Right cardiac atrium (tissue), 5 donors: Measurements from ENCODE around the gene CNKSR2. TPM values are rescaled to one million over a fixed set of nuclear protein-coding genes. Genes with fewer than 3 reads are reported as not detected.

ENCODE experiments used
- ATAC-seq, 2 donors: fragments of 200-7000 bp; cut with Tn5 transposase; one replicate each; pipeline versions ENCODE4 v1.8.0 to v1.9.1; 2020; ENCODE audit warnings: moderate library complexity in 2 of 2, mild to moderate bottlenecking in 1 of 2
- DNase-seq, 3 donors: peaks; one replicate each; pipeline ENCODE4 v3.0.0-alpha.2; 2020
- H3K27ac ChIP-seq: one replicate; pipeline ENCODE4 v1.5.1; 2013; ENCODE audit warnings: mild to moderate bottlenecking, low read length, control low read depth, moderate library complexity
- H3K27me3 ChIP-seq: one replicate; pipeline ENCODE4 v1.6.1; 2013; ENCODE audit not compliant: control insufficient read depth, insufficient read depth
- H3K4me1 ChIP-seq: one replicate; pipeline ENCODE4 v1.6.1; 2013; ENCODE audit warnings: low read length; ENCODE audit not compliant: control insufficient read depth, insufficient read depth
- H3K4me3 ChIP-seq: one replicate; pipeline ENCODE4 v1.5.1; 2013; ENCODE audit warnings: low read length, control low read depth
- H3K9me3 ChIP-seq: one replicate; pipeline ENCODE4 v1.6.1; 2013; ENCODE audit warnings: low read length; ENCODE audit not compliant: control insufficient read depth
- whole genome bisulfite sequencing: extraction: QIAGEN DNeasy Blood & Tissue Kit; methylation state at CpG from one replicate; pipeline ENCODE4 v1.1.7; 2013; 5-methylcytosine and 5-hydroxymethylcytosine counted together
- intact Hi-C, 4 donors: fragments of 100-400 bp; cut with DNase I; formaldehyde crosslinking; loops; one replicate each; pipeline versions ENCODE4 v1.11.0 to v1.14.0; 2022 to 2023
- long read RNA-seq, 4 donors: library from polyadenylated mRNA; unstranded; transcript quantifications; one replicate each; pipeline ENCODE4 v2.0.0, GENCODE V29; 2020 to 2021
- polyA plus RNA-seq: library from polyadenylated mRNA; stranded (reverse); fragments of 200-250 nt; gene quantifications from one replicate; pipeline ENCODE4 v1.2.3, GENCODE V29; 2013
- total RNA-seq, 4 donors: library from RNA; stranded (reverse); fragmentation: NEBNext Ultra II Directional; extraction: Animal tissue kit (Norgen Biotek cat#: 25700); gene quantifications; one replicate each; pipeline ENCODE4 v1.2.1, GENCODE V29; 2021
- donor health status: healthy with polysubstance abuse.
- donor health status: DM: no; HTN: yes; CAD: no.
- donor health status: DM: no; HTN: no; CAD: no.
- donor health status: DM: no; HTN: yes; CAD: no; lungs with severe emphysema.
- donor health status: DM: yes; HTN: yes; CAD: no.

The CNKSR2 gene
- total RNA-seq (1 to 10 TPM in 1 of 4 donors, under 1 TPM in 3; 0.39 to 1.1 (median 0.65) TPM), polyA plus RNA-seq (0.38 TPM)
- long read RNA-seq, donor 1, partial matches to known transcripts = 7 of 8 reads
- long read RNA-seq, donor 1, other reads (novel, unspliced or antisense) = 0 of 8 reads
- long read RNA-seq, donor 2 = 0 reads
- long read RNA-seq, donor 3, partial matches to known transcripts = 2 of 10 reads
- long read RNA-seq, donor 3, other reads (novel, unspliced or antisense) = 8 of 10 reads
- long read RNA-seq, donor 4, partial matches to known transcripts = 1 of 1 reads
- long read RNA-seq, donor 4, other reads (novel, unspliced or antisense) = 0 of 1 reads

DNA sequence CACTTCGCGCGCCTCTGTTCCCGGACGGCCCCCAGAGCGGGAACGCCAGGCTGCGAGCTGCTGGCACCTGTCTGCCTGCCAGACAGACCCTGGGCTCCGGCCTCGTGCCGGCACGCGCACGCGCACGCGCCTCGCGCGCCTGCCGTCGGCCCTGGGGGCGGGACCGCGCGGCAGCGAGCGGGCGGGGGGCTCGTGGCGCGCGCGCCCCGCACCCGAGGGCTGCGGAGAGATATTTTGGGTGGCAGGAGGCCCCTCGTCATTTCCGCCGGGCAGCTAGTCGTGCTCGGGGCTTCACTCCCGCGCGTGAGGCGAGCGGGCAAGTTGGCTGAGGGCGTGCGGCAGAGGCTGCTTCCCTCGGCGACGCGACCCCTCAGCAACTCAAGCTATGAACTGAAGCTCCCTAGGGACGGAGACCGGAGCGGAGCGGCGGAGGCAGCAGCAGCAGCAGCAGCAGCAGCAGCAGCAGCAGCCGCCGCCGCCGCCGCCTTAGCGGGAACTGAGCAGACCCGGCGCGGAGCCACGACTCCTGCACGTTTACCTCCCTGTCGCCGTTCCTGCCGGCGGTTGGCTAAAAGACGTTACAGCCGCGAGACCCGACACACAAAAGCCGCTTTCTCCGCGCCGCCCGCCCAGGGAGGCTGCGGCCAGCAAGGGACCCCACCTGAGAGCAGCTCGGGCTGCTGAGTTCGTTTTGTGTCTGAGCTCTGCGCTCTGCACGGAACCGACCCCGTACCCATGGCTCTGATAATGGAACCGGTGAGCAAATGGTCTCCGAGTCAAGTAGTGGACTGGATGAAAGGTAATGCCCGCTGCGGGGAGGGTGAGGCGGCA is at the start of gene CNKSR2:
CNKSR2 (plus strand) TSS at position 256 of the 831 bp plus-strand sequence; CDS start at position 736, 480 bp downstream.
- ATAC-seq (peak; percentile 64 to 87), DNase-seq (peak; percentile 22 to 77 (median 59))
- Histone ChIP-seq H3K27me3 (no peaks in the 10 kb centered on the region), H3K9me3 (no peaks in the 10 kb centered on the region), H3K27ac (no peak within 1 kb of the TSS), H3K4me3 (peak within 1 kb of the TSS; percentile 54), H3K4me1 (no peaks in the 10 kb centered on the region)
- intact Hi-C loops = no loop called here
- WGBS = under 1% methylated on average over 94 of the region's 94 CpGs

GRCh38 chrX:21354725-21355124 is 19.5 kb upstream of the CNKSR2 start:
- intact Hi-C loops = no loop called here
- DNase-seq (no peak), ATAC-seq (no peak)
- no peaks in the 10 kb centered on the region for H3K4me1 ChIP-seq
- no peaks in the 10 kb centered on the region for H3K27me3 ChIP-seq
- H3K27ac ChIP-seq = no peak overlapping the region
- no peaks in the 10 kb centered on the region for H3K9me3 ChIP-seq
- no peak overlapping the region for H3K4me3 ChIP-seq
- 78% methylated on average over 4 of the region's 4 CpGs for WGBS

DNA sequence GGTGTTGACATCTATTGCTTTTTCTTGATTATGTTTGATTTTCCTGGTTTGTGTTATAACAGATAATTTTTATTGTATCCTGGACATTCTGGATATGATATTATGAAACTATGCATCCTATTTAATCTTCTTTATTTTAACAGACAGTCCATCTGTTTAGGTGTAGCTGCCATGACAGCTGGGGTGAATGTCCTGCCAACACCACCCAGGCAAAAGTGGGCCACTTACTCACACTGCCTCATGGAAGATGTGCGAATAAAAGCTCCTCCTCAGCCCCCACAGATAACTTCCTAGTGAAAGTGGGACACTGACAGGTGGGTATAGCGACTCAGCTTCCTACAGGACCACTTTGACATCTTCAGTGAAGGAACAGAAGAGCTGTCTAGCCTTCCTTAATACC is 18.4 kb upstream of the CNKSR2 start:
- DNase-seq = no peak
- Histone ChIP-seq H3K4me1 (no peaks in the 10 kb centered on the region), H3K27me3 (no peaks in the 10 kb centered on the region), H3K27ac (no peak overlapping the region), H3K9me3 (no peaks in the 10 kb centered on the region), H3K4me3 (no peak overlapping the region)
- intact Hi-C loops = no loop called here
- WGBS = 64% methylated on average over 2 of the region's 2 CpGs
- no peak for ATAC-seq

DNA sequence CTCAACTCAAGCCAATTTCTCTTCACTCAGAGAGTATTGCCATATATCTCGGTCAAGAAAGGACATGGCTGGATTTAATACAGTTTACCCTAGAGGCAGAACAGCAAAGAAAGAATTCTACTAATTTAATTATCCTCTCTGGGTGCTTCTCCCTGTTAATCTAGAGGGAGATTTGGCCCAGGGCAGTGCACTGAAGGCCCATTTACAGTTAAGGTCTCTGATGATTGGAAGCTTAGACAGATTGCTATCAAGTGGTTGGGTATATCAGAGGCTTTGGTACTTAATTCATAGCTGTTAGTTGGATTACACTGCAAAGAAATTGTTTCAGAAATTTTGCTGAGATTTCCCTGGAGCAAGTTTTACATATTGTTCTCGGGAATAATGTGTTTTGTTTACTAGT is 4.6 kb upstream of the CNKSR2 start:
- Histone ChIP-seq H3K27me3 (no peaks in the 10 kb centered on the region), H3K4me1 (no peaks in the 10 kb centered on the region), H3K4me3 (no peak overlapping the region), H3K27ac (no peak overlapping the region), H3K9me3 (no peaks in the 10 kb centered on the region)
- DNase-seq = no peak
- intact Hi-C loops = no loop called here
- 63% methylated on average over 2 of the region's 2 CpGs for WGBS
- ATAC-seq = no peak

DNA sequence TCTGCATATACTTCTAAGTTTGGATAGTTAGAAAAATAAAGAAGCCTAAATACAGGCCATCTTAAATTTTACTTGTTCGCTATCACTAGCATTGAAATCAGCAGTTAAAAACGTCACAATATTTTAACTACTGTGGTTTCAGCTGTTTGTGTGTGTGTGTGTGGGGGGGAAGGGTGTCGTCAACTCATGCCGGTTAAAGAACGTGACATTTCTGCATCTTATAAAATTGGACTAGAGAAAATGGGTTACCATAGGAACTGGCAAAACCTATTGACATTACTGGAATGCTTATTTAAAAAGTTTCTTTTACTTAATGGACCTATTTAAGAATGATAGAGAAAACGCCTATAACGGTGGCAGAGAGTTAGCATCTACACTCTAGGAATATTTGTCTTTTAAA is 1.2 kb upstream of the CNKSR2 start:
- Histone ChIP-seq H3K27ac (no peak overlapping the region), H3K27me3 (no peaks in the 10 kb centered on the region), H3K4me1 (no peaks in the 10 kb centered on the region), H3K4me3 (no peak overlapping the region), H3K9me3 (no peaks in the 10 kb centered on the region)
- no peak for ATAC-seq
- no peak for DNase-seq
- WGBS = 52% methylated on average over 7 of the region's 7 CpGs
- intact Hi-C loops = no loop called here

DNA sequence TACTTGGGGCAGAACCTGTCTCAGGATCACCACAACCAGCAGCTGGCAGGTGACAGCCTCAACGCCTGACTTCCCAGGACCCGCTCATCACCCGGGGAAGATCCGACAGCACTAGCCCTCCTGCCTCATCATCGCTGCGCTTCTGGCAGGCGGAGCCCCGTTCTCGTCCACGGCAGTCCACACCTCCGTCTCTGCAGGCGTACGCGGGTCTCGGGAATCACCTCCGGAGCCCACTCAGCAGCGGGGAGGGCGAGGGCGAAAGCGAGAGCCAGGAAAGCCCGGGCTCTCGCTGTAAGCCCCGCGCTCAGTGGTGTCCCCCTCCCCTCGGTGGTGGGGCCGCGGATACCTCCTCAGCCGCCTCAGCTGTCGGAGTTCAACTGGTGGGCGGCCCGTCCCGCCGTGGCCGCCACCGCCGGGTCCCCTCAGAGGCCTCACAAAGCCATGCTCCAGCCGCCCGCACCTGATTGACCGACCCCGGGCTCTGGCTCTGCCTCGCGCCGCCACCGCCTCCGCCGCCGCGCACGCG is 518 bp upstream of the CNKSR2 start:
- intact Hi-C loops = no loop called here
- no peaks in the 10 kb centered on the region for H3K9me3 ChIP-seq
- peak; percentile 36 to 83 (median 49) for DNase-seq
- H3K27me3 ChIP-seq = no peaks in the 10 kb centered on the region
- 1% methylated on average over 45 of the region's 50 CpGs for WGBS
- H3K27ac ChIP-seq = no peak overlapping the region
- peak overlapping the region; percentile 54 for H3K4me3 ChIP-seq
- no peaks in the 10 kb centered on the region for H3K4me1 ChIP-seq
- ATAC-seq = peak; percentile 14 to 34

GRCh38 chrX:21374994-21375707 is 933 bp downstream of the CNKSR2 start:
- Histone ChIP-seq H3K9me3 (no peaks in the 10 kb centered on the region), H3K4me3 (peak overlapping the region; percentile 54), H3K27me3 (no peaks in the 10 kb centered on the region), H3K27ac (no peak overlapping the region), H3K4me1 (no peaks in the 10 kb centered on the region)
- WGBS = 1% methylated on average over 39 of the region's 46 CpGs
- peak in 1 of 2 donors; percentile 25 for ATAC-seq
- intact Hi-C loops = no loop called here
- DNase-seq = peak in 2 of 3 donors; percentile 36 to 50

- Histone ChIP-seq H3K27me3 (no peaks in the 10 kb centered on the region), H3K4me3 (no peak overlapping the region)
These were observed 1.4 kb downstream of the CNKSR2 start for GRCh38 chrX:21375708-21376009.

GRCh38 chrX:21376636-21377035 is 2.4 kb downstream of the CNKSR2 start:
- WGBS = 83% methylated on average over 2 of the region's 2 CpGs
- H3K27ac ChIP-seq = no peak overlapping the region
- no peak for DNase-seq
- intact Hi-C loops = no loop called here
- H3K4me1 ChIP-seq = no peaks in the 10 kb centered on the region
- H3K9me3 ChIP-seq = no peaks in the 10 kb centered on the region
- no peak overlapping the region for H3K4me3 ChIP-seq
- ATAC-seq = no peak
- no peaks in the 10 kb centered on the region for H3K27me3 ChIP-seq

More at GRCh38 chrX:21375708-21376009, 1.4 kb downstream of the CNKSR2 start:
- intact Hi-C loops = no loop called here
- H3K9me3 ChIP-seq = no peaks in the 10 kb centered on the region
- no peak for DNase-seq
- no peaks in the 10 kb centered on the region for H3K4me1 ChIP-seq
- no peak for ATAC-seq
- WGBS = 10% methylated on average over 5 of the region's 5 CpGs
- H3K27ac ChIP-seq = no peak overlapping the region

DNA sequence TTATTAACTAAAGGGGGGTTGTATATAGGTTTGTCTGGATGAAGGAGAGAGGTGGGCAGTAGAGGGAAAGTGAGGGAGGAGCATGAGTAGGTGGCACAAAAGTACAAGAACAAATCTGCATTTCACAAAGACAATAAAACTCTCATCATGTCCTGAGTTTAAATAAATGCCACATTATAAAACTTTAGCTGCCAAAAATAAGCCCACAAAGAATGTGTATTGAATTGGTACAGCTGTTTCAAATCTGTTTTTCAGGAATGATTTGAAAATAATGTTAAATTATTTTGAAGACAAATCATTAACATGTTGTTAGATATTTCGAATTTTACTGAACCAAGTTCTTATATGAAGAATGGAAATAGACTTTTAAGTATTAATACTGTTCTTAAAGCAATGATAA is 5.8 kb downstream of the CNKSR2 start:
- no peak for DNase-seq
- intact Hi-C loops = no loop called here
- no peak overlapping the region for H3K27ac ChIP-seq
- no peaks in the 10 kb centered on the region for H3K27me3 ChIP-seq
- no peak overlapping the region for H3K4me3 ChIP-seq
- H3K4me1 ChIP-seq = no peaks in the 10 kb centered on the region
- no peaks in the 10 kb centered on the region for H3K9me3 ChIP-seq
- WGBS = 82% methylated on average over 1 of the region's 1 CpG
- no peak for ATAC-seq

GRCh38 chrX:21382715-21383114 is 8.5 kb downstream of the CNKSR2 start:
- intact Hi-C loops = no loop called here
- no peaks in the 10 kb centered on the region for H3K27me3 ChIP-seq
- no peak for ATAC-seq
- H3K4me3 ChIP-seq = no peak overlapping the region
- H3K9me3 ChIP-seq = no peaks in the 10 kb centered on the region
- no peak for DNase-seq
- no peaks in the 10 kb centered on the region for H3K4me1 ChIP-seq
- 52% methylated on average over 2 of the region's 2 CpGs for WGBS
- no peak overlapping the region for H3K27ac ChIP-seq
